ACC112 (cell line): Measurements from ENCODE around the gene HERC2.
"Not testable (repeated sequence)": the region's sequence is repeated elsewhere in the genome, so short reads cannot be mapped to it uniquely, and the experiment has no call there.

Source experiments
- H2AFZ ChIP-seq: fragments of 200-600 bp; sonication (generic); one replicate; pipeline ENCODE4 v1.6.0; 2017; ENCODE audit warnings: antibody characterized with exemption, low read length; ENCODE audit not compliant: unreplicated experiment
- H3K27ac ChIP-seq: fragments of 200-600 bp; sonication (generic); 2 replicates; pipeline ENCODE4 v1.5.1; 2014; ENCODE audit warnings: low read depth, mild to moderate bottlenecking, antibody characterized with exemption, low read length, moderate library complexity
- H3K27me3 ChIP-seq: fragments of 200-600 bp; sonication (generic); 2 replicates; pipeline ENCODE4 v1.6.1; 2014; ENCODE audit warnings: mild to moderate bottlenecking, antibody characterized with exemption, low read length, moderate library complexity, mixed read lengths; ENCODE audit not compliant: insufficient read depth
- H3K36me3 ChIP-seq: fragments of 200-600 bp; sonication (generic); 2 replicates; pipeline ENCODE4 v1.6.1; 2016; ENCODE audit warnings: mild to moderate bottlenecking, antibody characterized with exemption, low read length, moderate library complexity, mixed read lengths; ENCODE audit not compliant: insufficient read depth
- H3K4me1 ChIP-seq: fragments of 200-600 bp; sonication (generic); one replicate; pipeline ENCODE4 v1.6.1; 2016; ENCODE audit warnings: low read length, mixed read lengths; ENCODE audit not compliant: insufficient read depth, unreplicated experiment, control insufficient read depth
- H3K4me3 ChIP-seq: fragments of 200-600 bp; sonication (generic); 2 replicates; pipeline ENCODE4 v1.5.1; 2014; ENCODE audit warnings: mild to moderate bottlenecking, low read depth, low read length
- H3K79me2 ChIP-seq: fragments of 200-600 bp; sonication (generic); one replicate; pipeline ENCODE4 v1.6.0; 2016; ENCODE audit warnings: low read length; ENCODE audit not compliant: control insufficient read depth, unreplicated experiment, insufficient read depth

Gene HERC2

GRCh38 chr15:28202124-28202523, 119.9 kb downstream of the HERC2 start:
- H2AFZ ChIP-seq, H3K27me3 ChIP-seq, H3K79me2 ChIP-seq, H3K27ac ChIP-seq, H3K4me1 ChIP-seq, H3K4me3 ChIP-seq, H3K36me3 ChIP-seq: not testable (repeated sequence)

DNA sequence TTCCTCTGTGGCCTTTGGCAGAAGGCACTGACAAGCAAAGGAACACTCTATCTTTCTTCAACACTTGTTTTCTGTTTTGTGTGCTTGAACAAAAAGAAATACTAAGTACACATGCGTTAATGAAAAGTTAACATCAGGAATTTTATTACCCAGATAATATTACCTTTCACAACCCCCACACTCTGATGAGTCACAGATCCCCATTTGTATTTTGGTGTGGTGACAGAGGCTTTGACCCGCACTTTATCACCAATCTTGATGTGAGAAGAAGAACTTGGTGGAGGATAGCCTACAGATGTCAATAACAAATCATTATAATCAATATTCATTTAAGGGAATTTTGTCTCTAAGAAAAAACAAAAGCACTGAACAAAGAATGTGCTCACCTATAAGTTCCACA, 123.8 kb downstream of the HERC2 start:
- not testable (repeated sequence) for H2AFZ ChIP-seq, H3K4me3 ChIP-seq, H3K27me3 ChIP-seq, H3K27ac ChIP-seq, H3K79me2 ChIP-seq, H3K36me3 ChIP-seq, H3K4me1 ChIP-seq

GRCh38 chr15:28197694-28198093, 124.3 kb downstream of the HERC2 start:
- not testable (repeated sequence) for H3K36me3 ChIP-seq, H3K27me3 ChIP-seq

GRCh38 chr15:28196581-28196980, 125.4 kb downstream of the HERC2 start:
- H3K36me3 ChIP-seq, H2AFZ ChIP-seq, H3K4me3 ChIP-seq, H3K4me1 ChIP-seq, H3K27me3 ChIP-seq, H3K79me2 ChIP-seq, H3K27ac ChIP-seq: not testable (repeated sequence)

More at GRCh38 chr15:28197694-28198093, 124.3 kb downstream of the HERC2 start:
- not testable (repeated sequence) for H2AFZ ChIP-seq, H3K79me2 ChIP-seq, H3K4me3 ChIP-seq, H3K27ac ChIP-seq, H3K4me1 ChIP-seq

- Histone ChIP-seq H3K79me2 (no peaks in the 10 kb centered on the region), H3K4me1 (no peaks in the 10 kb centered on the region), H3K36me3 (peaks cover 13% of the 10 kb centered on the region), H3K27ac (no peak overlapping the region), H3K4me3 (no peak overlapping the region), H3K27me3 (no peaks in the 10 kb centered on the region), H2AFZ (no peak overlapping the region)
Observed at GRCh38 chr15:28192772-28193171, 129.2 kb downstream of the HERC2 start.

GRCh38 chr15:28191832-28192231, 130.1 kb downstream of the HERC2 start:
- H3K4me1 ChIP-seq, result no peaks in the 10 kb centered on the region
- H3K27ac ChIP-seq, result no peak overlapping the region
- no peaks in the 10 kb centered on the region for H3K79me2 ChIP-seq
- no peak overlapping the region for H2AFZ ChIP-seq
- H3K4me3 ChIP-seq, result no peak overlapping the region
- H3K36me3 ChIP-seq, result peaks cover 13% of the 10 kb centered on the region
- H3K27me3 ChIP-seq, result no peaks in the 10 kb centered on the region

- Histone ChIP-seq H3K36me3 (peaks cover 20% of the 10 kb centered on the region), H3K4me3 (no peak overlapping the region), H3K27ac (no peak overlapping the region), H3K4me1 (no peaks in the 10 kb centered on the region), H3K27me3 (no peaks in the 10 kb centered on the region), H3K79me2 (no peaks in the 10 kb centered on the region), H2AFZ (no peak overlapping the region)
Observed at GRCh38 chr15:28190391-28191174, 131.4 kb downstream of the HERC2 start.

- Histone ChIP-seq H3K4me1 (no peaks in the 10 kb centered on the region), H3K36me3 (peaks cover 23% of the 10 kb centered on the region), H3K79me2 (no peaks in the 10 kb centered on the region)
Observed at GRCh38 chr15:28185148-28185895, 136.7 kb downstream of the HERC2 start.

GRCh38 chr15:28184166-28184565, 137.8 kb downstream of the HERC2 start:
- no peaks in the 10 kb centered on the region for H3K27me3 ChIP-seq
- no peak overlapping the region for H3K4me3 ChIP-seq
- no peaks in the 10 kb centered on the region for H3K79me2 ChIP-seq
- no peaks in the 10 kb centered on the region for H3K4me1 ChIP-seq
- H2AFZ ChIP-seq, result no peak overlapping the region
- H3K36me3 ChIP-seq, result peaks cover 27% of the 10 kb centered on the region
- no peak overlapping the region for H3K27ac ChIP-seq

More at GRCh38 chr15:28185148-28185895, 136.7 kb downstream of the HERC2 start:
- no peak overlapping the region for H3K4me3 ChIP-seq
- H3K27me3 ChIP-seq, result no peaks in the 10 kb centered on the region
- H2AFZ ChIP-seq, result no peak overlapping the region
- no peak overlapping the region for H3K27ac ChIP-seq

GRCh38 chr15:28182731-28183130, 139.2 kb downstream of the HERC2 start:
- H3K4me1 ChIP-seq, result no peaks in the 10 kb centered on the region
- no peak overlapping the region for H2AFZ ChIP-seq
- no peaks in the 10 kb centered on the region for H3K79me2 ChIP-seq
- no peak overlapping the region for H3K4me3 ChIP-seq
- H3K27me3 ChIP-seq, result no peaks in the 10 kb centered on the region
- no peak overlapping the region for H3K27ac ChIP-seq
- peaks cover 27% of the 10 kb centered on the region for H3K36me3 ChIP-seq

DNA sequence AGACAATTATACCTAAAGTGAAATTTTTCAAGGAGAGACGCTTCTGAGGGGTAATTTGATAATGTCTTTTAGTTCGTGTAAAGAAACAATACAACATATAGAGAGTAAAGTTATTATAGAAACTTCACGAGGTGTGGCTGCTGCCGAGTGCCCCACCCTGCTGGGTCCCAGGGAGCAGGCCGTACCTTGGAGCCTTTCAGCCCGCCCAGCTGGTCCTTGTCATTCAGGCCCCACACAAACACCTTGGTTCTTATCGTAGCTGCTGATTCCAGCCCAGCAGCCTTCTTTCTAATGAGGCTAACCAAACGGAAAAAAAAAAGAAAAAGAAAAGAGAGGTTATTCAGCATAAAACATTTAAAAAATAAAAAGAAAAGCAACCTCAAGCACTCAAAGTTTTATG, 139.8 kb downstream of the HERC2 start:
- no peaks in the 10 kb centered on the region for H3K4me1 ChIP-seq
- no peaks in the 10 kb centered on the region for H3K79me2 ChIP-seq
- H3K4me3 ChIP-seq, result no peak overlapping the region
- H2AFZ ChIP-seq, result no peak overlapping the region
- H3K27me3 ChIP-seq, result no peaks in the 10 kb centered on the region
- H3K27ac ChIP-seq, result no peak overlapping the region
- H3K36me3 ChIP-seq, result peaks cover 27% of the 10 kb centered on the region
